PC-3 (cell line): ENCODE data around the gene ATG2A. TPM values are rescaled to one million over a fixed set of nuclear protein-coding genes. Genes with fewer than 3 reads are reported as not detected.

ENCODE experiments used
- ATAC-seq: fragments of 200-7000 bp; cut with Tn5 transposase; 2 replicates; pipeline ENCODE4 v1.9.1; 2020; ENCODE audit warnings: mild to moderate bottlenecking, moderate library complexity
- BruUV-seq: library from RNA; stranded (reverse); fragments of 400-500 nt; replicated peaks from 2 replicates; lab custom pipeline; 2021; lab: Mats Ljungman, UMichigan
- CTCF ChIA-PET: fragments of 300-600 bp; sonication (Branson Sonifier 250); formaldehyde crosslinking; loops from one replicate; lab custom pipeline; 2022; ENCODE audit warnings: antibody characterized with exemption; lab: Charles Lee
- POLR2A ChIA-PET: fragments of 300-600 bp; sonication (Branson Sonifier 250); formaldehyde crosslinking; loops from one replicate; lab custom pipeline; 2022; ENCODE audit warnings: antibody characterized with exemption; ENCODE audit not compliant: unreplicated experiment; lab: Charles Lee
- DNase-seq: peaks from one replicate; pipeline ENCODE4 v3.0.0-alpha.2; 2015
- H2AFZ ChIP-seq: fragments of 300-600 bp; sonication (generic); 2 replicates; pipeline ENCODE4 v1.6.0; 2016; ENCODE audit warnings: antibody characterized with exemption, low read length
- H3F3A ChIP-seq: fragments of 300-600 bp; sonication (generic); one replicate; pipeline ENCODE4 v1.6.0; 2017; ENCODE audit warnings: antibody characterized with exemption, low read length, control low read depth, mild to moderate bottlenecking; ENCODE audit not compliant: unreplicated experiment
- H3K27ac ChIP-seq: fragments of 300-600 bp; sonication (generic); 2 replicates; pipeline ENCODE4 v1.5.1; 2016; ENCODE audit warnings: mild to moderate bottlenecking, low read length
- H3K27me3 ChIP-seq: fragments of 300-600 bp; sonication (generic); 2 replicates; pipeline ENCODE4 v1.6.1; 2016; ENCODE audit warnings: low read length, mixed read lengths
- H3K36me3 ChIP-seq: fragments of 300-600 bp; sonication (generic); 2 replicates; pipeline ENCODE4 v1.6.1; 2016; ENCODE audit warnings: low read depth, mixed run types, low read length, mixed read lengths
- H3K4me1 ChIP-seq: fragments of 300-600 bp; sonication (generic); 2 replicates; pipeline ENCODE4 v1.5.1; 2016; ENCODE audit warnings: low read length; ENCODE audit not compliant: insufficient read depth
- H3K4me2 ChIP-seq: fragments of 300-600 bp; sonication (generic); 2 replicates; pipeline ENCODE4 v1.6.0; 2016; ENCODE audit warnings: low read length
- H3K4me3 ChIP-seq: fragments of 300-600 bp; sonication (generic); 2 replicates; pipeline ENCODE4 v1.5.1; 2016; ENCODE audit warnings: mild to moderate bottlenecking, low read length, mixed read lengths
- H3K79me2 ChIP-seq: fragments of 300-600 bp; sonication (generic); 2 replicates; pipeline ENCODE4 v1.6.1; 2017; ENCODE audit warnings: low read length, mixed read lengths
- H3K9ac ChIP-seq: fragments of 300-600 bp; sonication (generic); 2 replicates; pipeline ENCODE4 v1.6.0; 2016; ENCODE audit warnings: mild to moderate bottlenecking, low read length
- H3K9me2 ChIP-seq: fragments of 300-600 bp; sonication (generic); replicated peaks from 2 replicates; pipeline ENCODE4 v1.6.1; 2016; ENCODE audit warnings: mixed run types, low read length, mixed read lengths
- H3K9me3 ChIP-seq: fragments of 300-600 bp; sonication (generic); 2 replicates; pipeline ENCODE4 v1.6.1; 2016; ENCODE audit warnings: low read length, mixed read lengths
- H4K20me1 ChIP-seq: fragments of 300-600 bp; sonication (generic); 2 replicates; pipeline ENCODE4 v1.6.1; 2016; ENCODE audit warnings: low read length, mixed read lengths
- EZH2 ChIP-seq: fragments of 300-600 bp; sonication (generic); IDR thresholded peaks from one replicate; pipeline ENCODE4 v1.6.1; 2017; ENCODE audit warnings: antibody characterized with exemption, mild to moderate bottlenecking, low read length; ENCODE audit not compliant: unreplicated experiment
- EZH2phosphoT487 ChIP-seq: fragments of 300-600 bp; sonication (generic); IDR thresholded peaks from 2 replicates; pipeline ENCODE4 v1.6.1; 2018; ENCODE audit warnings: mild to moderate bottlenecking, antibody characterized with exemption, low read length, borderline replicate concordance
- intact Hi-C: fragments of 100-400 bp; cut with micrococcal nuclease; formaldehyde crosslinking; loops from 2 replicates; pipeline ENCODE4 v1.9.0; 2023
- total RNA-seq: library from RNA; depleted of rRNA; stranded (reverse); fragments of >200 nt; gene quantifications from 2 replicates; pipeline ENCODE4 v1.2.3, GENCODE V29; 2014
- TF ChIP-seq, protein P1 (sequence below): fragments of 300-600 bp; sonication (generic); conservative IDR thresholded peaks from 2 replicates; pipeline ENCODE4 v1.5.1; 2017; ENCODE audit warnings: antibody characterized with exemption, low read depth, mild to moderate bottlenecking, low read length

The ATG2A gene
- total RNA-seq, 1 experiment from 2014 or later = 45.6 TPM

DNA sequence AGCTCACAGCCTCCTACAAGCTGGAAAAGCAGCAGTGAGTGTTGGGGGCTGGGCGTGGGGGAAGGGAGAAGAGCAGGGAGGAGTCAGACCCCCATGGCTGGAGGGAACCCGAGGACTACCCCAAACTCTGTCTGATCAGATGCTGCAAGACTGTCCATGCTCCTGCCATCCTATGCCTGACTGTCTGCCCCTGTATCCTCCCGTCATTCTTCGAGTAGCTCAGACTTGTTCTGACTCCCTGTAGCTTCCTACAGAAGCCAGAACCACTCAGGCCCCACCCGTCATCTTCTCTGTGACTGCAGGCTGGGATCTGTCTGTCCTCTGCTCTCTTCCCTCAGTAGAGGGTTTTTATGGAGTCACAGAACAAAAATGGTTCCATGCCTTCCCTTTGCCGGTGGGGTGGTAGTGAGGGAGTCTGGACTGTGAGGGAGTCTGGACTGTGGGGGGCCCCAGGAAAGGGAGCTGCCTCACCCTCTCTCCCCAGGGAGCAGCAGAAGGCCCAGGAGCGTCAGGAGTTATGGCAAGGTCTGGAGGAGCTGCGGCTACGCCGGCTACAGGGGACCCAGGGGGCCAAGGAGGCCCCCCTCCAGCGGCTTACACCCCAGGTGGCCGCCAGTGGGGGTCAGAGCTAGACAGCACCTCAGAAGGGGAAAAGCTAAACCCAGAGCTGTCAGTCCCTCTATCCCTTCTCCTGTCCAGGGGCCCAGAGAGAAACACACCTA lies 16.4 kb upstream of the ATG2A start:
- DNase-seq (no peak), ATAC-seq (no peak)
- intact Hi-C loops = no loop called here
- no TSS peak for BruUV-seq
- ChIA-PET CTCF (interaction anchor here (0.5 to 0.6 kb wide), 2 partner anchors 60 to 263 kb away, joined by 3 to 5 read pairs; no protein-coding TSS in a partner anchor), POLR2A (interaction anchor here (0.6 kb wide), 1 partner anchor 82 kb away, joined by 9 read pairs; no protein-coding TSS in a partner anchor)
- H3K9me2 ChIP-seq = no peaks in the 10 kb centered on the region
- no peaks in the 10 kb centered on the region for H3K79me2 ChIP-seq
- H3K4me2 ChIP-seq = no peak overlapping the region
- peaks cover 10% of the 10 kb centered on the region for H3K36me3 ChIP-seq
- H3K27me3 ChIP-seq = no peaks in the 10 kb centered on the region
- H3K4me1 ChIP-seq = no peaks in the 10 kb centered on the region
- TF ChIP-seq EZH2 (no peak), EZH2phosphoT487 (no peak)
- TF ChIP-seq, protein P1, sequence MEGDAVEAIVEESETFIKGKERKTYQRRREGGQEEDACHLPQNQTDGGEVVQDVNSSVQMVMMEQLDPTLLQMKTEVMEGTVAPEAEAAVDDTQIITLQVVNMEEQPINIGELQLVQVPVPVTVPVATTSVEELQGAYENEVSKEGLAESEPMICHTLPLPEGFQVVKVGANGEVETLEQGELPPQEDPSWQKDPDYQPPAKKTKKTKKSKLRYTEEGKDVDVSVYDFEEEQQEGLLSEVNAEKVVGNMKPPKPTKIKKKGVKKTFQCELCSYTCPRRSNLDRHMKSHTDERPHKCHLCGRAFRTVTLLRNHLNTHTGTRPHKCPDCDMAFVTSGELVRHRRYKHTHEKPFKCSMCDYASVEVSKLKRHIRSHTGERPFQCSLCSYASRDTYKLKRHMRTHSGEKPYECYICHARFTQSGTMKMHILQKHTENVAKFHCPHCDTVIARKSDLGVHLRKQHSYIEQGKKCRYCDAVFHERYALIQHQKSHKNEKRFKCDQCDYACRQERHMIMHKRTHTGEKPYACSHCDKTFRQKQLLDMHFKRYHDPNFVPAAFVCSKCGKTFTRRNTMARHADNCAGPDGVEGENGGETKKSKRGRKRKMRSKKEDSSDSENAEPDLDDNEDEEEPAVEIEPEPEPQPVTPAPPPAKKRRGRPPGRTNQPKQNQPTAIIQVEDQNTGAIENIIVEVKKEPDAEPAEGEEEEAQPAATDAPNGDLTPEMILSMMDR = no peak
- H3K9ac ChIP-seq = no peak overlapping the region
- no peaks in the 10 kb centered on the region for H4K20me1 ChIP-seq
- H3K27ac ChIP-seq = no peak overlapping the region
- H2AFZ ChIP-seq = no peak overlapping the region
- no peak overlapping the region for H3K4me3 ChIP-seq
- H3K9me3 ChIP-seq = no peaks in the 10 kb centered on the region
- H3F3A ChIP-seq = no peaks in the 10 kb centered on the region

DNA sequence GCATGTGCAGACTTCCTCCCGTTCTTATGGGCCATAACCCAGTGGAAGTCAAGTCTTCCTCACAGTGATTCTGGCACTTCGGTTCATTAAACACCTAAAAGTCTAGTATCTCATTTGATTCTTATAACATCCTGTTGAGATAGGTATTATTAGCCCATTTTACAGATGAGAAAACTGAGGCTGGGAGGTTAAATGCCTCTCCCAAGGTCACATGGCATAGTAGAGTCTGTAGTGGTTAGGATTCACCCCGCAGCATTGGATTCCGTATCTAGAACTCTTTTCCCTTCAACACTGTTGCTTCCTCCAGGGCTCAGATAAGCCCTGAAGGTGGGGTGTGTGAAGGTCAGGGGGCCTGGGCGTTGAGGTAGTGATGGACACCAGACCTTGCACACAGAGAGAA lies 15.3 kb upstream of the ATG2A start:
- no peak for TF ChIP-seq EZH2
- TF ChIP-seq EZH2phosphoT487 = no peak
- TF ChIP-seq, protein P1 = no peak
- Histone ChIP-seq H3K4me3 (no peak overlapping the region), H3K27me3 (no peaks in the 10 kb centered on the region), H3K9me3 (no peaks in the 10 kb centered on the region), H3F3A (no peaks in the 10 kb centered on the region), H3K4me2 (no peak overlapping the region), H3K36me3 (peaks cover 10% of the 10 kb centered on the region), H3K9ac (no peak overlapping the region), H3K4me1 (no peaks in the 10 kb centered on the region), H2AFZ (no peak overlapping the region), H3K27ac (no peak overlapping the region), H3K79me2 (no peaks in the 10 kb centered on the region), H4K20me1 (no peaks in the 10 kb centered on the region), H3K9me2 (no peaks in the 10 kb centered on the region)
- ATAC-seq (no peak), DNase-seq (no peak)
- intact Hi-C loops = no loop called here
- BruUV-seq = no TSS peak
- POLR2A ChIA-PET = no interaction called here
- CTCF ChIA-PET = interaction anchor here (0.6 kb wide), 1 partner anchor 15 kb away, joined by 5 read pairs; no protein-coding TSS in a partner anchor

DNA sequence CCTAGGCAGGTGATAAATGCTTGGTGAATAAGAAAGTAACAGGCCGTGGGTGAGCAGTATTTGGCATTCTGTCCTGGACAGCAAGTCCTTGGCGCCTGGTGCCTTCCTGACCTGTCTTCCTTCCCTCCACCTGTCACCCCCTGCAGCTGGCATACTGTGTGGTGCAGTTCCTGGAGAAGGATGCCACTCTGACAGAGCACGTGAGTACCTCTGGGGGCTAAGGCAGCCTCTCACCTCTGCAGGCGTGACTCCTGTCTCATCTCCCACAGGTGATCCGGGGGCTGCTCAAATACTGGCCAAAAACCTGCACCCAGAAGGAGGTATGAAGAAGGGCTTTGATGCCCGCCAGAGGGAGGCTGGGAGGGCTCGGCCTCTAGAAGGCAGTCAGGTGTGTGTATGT lies 14.3 kb upstream of the ATG2A start:
- Histone ChIP-seq H3K4me1 (no peaks in the 10 kb centered on the region), H3K27ac (no peak overlapping the region), H3K27me3 (no peaks in the 10 kb centered on the region), H3K36me3 (peaks cover 10% of the 10 kb centered on the region), H3K79me2 (no peaks in the 10 kb centered on the region), H3K4me3 (no peak overlapping the region), H3K9me2 (no peaks in the 10 kb centered on the region), H4K20me1 (no peaks in the 10 kb centered on the region), H3K4me2 (no peak overlapping the region), H2AFZ (no peak overlapping the region), H3K9me3 (no peaks in the 10 kb centered on the region), H3K9ac (no peak overlapping the region), H3F3A (no peaks in the 10 kb centered on the region)
- no peak for DNase-seq
- CTCF ChIA-PET = no interaction called here
- ATAC-seq = no peak
- TF ChIP-seq EZH2 (no peak), EZH2phosphoT487 (no peak)
- TF ChIP-seq, protein P1 = no peak
- intact Hi-C loops = no loop called here
- BruUV-seq = no TSS peak
- POLR2A ChIA-PET = no interaction called here
